ENCODE results near the gene PYGM.
A peak's percentile ranks its signal among the peaks of the same experiment; 100 is the strongest.

The PYGM gene

DNA sequence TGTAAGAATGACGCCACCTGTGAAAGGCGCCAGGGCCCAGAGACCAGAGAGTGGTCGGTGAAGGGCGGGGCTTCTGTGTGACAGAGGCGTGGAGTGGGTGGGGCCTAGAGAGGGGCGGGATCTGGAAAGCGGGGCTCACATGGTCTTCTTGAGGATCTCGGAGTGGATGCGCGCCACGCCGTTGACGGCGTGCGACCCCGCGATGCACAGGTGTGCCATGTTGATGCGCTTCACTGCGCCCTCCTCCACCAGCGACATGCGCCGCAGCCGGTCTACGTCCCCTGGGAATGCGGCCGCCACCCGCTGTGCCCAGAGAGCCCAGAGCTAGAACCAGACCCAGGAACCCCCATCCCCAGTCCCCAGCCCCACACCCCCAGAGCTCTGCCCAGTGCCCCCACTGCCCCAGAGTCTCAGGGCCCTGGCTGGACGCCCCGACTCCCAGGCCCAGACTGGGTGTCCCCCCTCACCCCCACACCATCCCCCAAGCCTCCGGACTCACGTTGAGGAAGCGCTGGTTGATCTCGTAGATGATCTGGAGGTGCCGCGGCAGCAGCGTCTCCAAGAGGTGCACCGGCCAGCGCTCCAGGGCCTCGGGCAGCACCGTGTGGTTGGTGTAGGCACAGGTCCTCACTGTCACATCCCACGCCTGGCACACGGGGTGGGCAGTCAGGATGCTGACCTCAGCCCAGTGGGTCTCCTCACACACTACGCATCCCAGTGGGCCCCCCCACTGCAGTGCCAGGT is 6.2 kb downstream of the PYGM start:
- no peak for DNase-seq (ENCODE audit: low read depth)

DNA sequence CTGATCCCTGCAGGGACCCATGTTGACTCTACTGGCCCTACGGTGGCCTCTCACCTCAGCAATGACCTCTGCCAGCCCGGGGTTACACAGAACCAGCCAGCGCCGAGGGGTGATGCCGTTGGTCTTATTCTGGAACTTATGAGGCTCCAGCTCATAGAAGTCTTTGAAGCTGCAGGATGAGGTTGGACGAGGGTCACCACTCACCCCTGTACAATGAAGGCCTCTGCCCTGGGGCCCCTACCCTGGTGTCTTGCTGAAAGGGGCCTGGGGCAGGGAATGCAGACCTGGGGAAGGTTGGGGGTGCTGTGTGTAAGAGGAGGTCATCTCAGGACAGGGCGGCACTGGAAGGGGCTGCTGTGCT is 6.8 kb downstream of the PYGM start:
- no peak for DNase-seq (ENCODE audit: low read depth)

DNA sequence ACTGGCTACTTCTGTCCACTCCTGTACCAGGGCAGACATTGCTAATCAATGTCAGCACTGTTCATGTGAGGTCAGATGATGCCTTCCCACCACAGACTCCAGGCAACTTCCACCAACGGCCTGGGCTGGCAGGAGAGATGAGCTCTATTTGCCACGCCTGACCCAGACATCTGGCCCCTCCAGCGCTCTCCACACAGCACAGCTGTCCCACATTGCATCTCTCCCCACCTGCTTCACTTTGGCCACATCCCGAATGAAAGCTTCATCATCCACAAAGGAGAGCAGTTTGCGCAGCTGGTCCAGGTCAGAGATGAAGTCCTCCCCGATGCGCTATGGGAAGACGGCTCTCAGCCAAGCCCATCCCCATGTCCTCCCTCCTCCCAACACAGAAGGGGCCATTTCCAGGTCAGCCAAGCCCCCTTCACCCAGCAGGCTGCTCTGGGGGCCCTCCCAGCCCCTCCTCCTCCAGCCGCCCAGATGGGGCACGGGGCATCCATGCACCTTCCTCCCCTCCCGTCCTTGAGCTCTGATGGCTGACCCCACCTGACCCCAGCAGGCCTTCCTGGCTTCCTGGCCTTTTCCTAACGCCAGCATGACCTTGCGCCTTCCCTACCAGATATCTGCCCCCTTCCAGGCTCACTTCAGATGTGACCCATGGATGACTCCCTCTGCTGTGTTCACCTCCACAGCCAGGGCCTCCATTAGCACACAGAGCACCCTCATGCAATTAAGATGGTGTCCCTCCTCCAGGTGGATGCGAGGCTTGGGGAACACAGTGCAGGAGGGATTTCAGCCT is 7.4 kb downstream of the PYGM start:
- DNase-seq (ENCODE audit: low read depth): no peak

DNA sequence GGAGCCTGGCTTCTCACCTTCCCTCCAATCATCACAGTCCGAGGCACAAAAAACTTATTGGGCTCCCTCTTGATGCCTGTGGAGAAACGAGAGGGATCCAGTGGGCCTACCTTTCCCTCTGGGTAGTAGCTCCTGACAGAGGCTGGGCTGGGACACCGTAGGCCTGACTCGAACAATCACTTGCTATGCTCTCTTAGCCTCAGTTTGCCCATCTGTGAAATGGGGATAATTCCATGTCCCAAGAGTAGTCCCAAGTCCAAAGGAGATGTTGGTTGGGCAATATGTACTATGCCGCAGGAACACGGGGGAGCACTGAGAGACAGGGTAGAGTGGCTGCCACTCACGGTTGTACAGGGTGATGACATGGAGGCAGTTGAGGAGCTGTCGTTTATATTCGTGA is 8.2 kb downstream of the PYGM start:
- no peak for DNase-seq (ENCODE audit: low read depth)

DNA sequence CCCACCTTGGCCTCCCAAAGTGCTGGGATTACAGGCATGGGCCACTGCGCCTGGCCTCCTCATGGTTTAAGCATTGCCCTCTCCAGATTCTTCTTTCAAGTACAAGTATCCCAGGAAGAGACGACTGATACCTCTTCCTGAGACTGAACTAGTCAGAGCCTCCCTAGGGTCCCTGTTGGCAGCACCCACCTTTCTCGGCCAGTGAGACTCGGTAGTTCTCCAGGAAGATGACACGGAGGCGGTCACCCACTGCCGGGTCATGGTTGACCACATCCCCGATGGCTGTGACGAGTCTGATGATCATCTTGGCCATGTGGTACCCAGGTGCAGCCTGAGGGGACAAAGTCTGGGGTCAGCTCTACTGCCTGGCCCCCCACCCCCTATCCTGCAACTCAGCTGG is 8.6 kb downstream of the PYGM start:
- DNase-seq (ENCODE audit: low read depth): peak; percentile 34

DNA sequence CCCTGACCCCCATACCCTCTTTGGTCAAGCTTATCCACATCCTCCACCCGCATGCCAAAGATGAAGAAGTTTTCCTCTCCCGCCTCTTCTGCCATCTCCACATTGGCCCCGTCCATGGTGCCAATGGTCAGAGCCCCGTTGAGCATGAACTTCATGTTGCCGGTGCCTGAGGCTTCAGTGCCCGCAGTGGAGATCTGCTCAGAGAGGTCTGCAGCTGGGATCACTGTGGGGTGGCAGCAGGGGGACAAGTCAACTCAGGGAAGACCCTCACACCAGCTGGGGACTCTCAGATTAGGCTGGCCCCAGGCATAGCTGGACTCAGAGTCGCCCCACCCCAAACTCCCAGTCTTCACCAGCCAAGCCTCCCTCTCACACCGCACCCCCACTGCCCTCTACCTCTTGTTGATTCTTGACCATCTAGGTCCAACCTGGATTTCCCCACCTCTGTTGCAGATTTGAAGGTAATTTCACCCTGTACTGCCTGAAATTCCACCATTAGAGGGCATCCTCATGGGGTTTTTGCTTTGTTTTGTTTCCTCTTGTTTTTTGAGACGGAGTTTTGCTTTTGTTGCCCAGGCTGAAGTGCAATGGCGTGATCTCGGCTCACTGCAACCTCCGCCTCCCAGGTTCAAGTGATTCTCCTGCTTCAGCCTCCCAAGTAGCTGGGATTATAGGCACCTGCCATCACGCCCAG is 9.3 kb downstream of the PYGM start:
- no peak for DNase-seq (ENCODE audit: low read depth)

DNA sequence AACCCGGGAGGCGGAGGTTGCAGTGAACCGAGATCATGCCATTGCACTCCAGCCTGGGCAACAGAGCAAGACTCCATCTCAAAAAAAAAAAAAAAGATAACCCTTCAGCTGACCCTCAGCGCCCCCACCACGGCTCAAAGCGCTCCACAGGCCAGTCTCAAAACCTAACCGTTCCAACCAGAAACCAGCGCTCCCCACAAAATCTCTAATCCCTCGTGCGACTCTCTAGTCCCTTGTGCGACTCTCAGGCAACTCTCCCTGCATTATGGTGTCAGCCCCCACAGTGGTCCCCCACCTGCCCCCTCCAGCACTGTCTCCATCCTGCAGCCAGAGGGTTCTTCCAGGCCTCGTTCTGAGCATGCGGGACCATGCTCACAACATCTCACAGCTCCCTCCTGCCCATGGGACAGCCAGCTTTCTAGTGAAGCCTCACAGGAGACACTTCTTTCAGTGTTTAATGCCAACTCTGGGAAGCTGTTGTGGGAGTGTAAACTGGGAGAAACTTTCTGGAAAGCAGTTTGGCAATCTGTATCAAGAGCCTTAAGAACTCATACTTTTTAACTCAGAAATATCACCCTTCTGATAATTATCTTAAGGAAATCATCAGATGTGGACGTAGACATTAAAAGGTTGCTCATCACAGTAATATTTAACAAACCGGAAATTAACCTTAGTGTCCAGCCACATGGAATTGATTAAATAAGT is 11.7 kb downstream of the PYGM start:
- DNase-seq (ENCODE audit: low read depth): peak; percentile 46

DNA sequence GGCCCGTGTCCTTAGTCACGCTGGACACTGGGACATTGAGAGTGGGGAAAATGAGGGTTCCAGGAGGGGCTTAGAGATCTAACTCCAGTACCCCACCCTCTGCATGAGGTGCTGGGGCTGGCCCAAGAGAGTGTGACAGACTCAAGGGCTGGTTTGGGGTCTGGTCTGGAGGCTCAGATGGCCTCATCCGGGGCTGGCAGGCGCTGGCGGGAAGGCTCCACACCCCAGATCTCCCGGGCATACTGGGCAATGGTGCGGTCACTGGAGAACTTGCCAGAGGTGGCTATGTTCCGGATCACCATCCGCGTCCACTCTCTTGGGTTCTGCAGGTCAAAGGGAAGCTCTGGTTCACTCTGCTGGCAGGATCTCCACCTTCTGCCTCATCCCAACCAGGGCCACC is 13.3 kb downstream of the PYGM start:
- DNase-seq (ENCODE audit: low read depth): no peak

DNA sequence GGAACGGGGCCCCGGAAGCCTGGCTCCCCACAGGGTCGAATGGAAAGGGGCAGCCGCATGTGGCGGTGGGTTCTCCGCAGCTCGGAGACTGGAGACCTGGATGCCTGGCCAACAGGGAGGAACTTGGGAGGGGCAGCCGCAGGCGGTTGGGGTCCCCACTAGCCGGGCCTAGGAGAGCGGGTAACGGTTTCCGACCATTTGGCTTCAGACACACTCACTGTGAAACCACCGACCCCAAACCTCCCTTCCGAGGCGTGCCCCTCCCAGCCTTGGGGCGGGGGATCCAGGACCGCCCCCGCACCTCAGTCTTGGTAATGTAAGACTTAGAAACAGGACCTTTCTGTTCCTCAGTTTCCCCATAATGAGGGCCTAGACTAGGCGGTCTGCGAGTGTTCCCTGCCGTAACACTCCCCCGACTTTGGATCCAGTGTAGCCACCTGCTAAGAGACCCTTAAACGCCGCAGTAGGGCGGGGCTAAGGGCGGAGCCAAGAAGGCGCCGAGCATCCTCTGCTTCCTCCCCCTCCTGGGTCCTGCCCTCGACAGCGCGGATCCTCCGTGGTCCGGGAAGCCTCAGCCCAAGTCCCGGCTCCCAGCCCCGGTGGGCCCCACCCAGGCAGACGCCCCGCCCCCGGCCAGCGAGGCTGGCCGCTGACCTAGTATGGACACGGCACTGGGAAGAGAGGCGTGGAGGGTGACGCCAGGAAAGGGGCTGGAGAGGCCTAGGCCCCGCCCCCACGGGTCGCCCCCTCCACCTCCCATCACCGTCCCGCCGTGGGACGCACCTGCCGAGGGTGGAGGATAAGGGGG is 14.0 kb downstream of the PYGM start:
- DNase-seq (ENCODE audit: low read depth): peak; percentile 37

DNA sequence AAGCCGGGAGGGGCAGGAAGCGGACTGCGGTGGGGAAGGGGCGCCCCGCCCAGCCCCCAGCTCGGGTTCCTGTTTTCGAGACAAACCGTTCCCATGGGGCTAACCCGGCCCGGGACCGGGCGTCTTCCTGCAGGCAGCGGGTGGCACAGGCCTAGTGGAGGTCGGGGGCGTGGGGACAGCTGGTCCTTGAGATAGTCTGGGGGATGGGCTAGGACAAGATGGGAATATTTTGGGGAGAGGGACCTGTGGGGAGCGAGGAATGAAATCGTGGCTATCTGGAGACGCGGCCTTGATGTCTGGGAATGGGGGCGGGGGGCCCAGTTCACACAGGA is 14.6 kb downstream of the PYGM start:
- no peak for DNase-seq (ENCODE audit: low read depth)

DNA sequence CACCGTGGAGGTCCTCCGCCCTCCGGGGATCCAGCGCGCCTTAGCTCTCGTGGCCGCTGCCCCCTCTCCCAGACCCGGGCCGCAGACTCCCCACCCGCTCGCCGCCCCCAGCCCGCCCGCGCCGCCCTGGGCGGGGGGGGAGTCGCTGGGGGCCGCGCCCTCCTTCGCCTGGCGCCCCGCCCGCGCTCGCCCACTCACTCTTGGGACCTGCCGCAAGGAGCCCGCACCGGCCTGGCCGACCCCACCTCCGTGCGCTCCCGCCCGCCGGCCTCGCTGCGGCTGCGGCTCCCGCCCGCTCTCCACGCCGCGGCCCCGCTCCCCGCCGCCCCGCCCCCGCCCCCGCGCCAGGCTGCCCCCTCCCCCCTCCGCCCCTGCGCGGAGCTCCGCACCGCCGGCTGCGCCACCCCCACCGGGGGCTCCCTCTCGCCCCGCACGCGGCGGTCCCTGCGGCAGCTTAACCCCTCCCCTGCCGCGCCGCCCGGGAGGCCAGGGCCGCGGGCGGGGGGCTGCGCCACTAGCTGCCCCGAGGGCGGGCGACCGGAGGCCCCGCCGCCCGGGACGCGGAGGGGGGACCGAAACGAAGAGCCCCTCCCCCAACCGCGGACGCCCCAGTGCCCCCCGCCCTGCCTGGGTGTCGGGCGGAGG is 15.1 kb downstream of the PYGM start:
- DNase-seq (ENCODE audit: low read depth): no peak

DNA sequence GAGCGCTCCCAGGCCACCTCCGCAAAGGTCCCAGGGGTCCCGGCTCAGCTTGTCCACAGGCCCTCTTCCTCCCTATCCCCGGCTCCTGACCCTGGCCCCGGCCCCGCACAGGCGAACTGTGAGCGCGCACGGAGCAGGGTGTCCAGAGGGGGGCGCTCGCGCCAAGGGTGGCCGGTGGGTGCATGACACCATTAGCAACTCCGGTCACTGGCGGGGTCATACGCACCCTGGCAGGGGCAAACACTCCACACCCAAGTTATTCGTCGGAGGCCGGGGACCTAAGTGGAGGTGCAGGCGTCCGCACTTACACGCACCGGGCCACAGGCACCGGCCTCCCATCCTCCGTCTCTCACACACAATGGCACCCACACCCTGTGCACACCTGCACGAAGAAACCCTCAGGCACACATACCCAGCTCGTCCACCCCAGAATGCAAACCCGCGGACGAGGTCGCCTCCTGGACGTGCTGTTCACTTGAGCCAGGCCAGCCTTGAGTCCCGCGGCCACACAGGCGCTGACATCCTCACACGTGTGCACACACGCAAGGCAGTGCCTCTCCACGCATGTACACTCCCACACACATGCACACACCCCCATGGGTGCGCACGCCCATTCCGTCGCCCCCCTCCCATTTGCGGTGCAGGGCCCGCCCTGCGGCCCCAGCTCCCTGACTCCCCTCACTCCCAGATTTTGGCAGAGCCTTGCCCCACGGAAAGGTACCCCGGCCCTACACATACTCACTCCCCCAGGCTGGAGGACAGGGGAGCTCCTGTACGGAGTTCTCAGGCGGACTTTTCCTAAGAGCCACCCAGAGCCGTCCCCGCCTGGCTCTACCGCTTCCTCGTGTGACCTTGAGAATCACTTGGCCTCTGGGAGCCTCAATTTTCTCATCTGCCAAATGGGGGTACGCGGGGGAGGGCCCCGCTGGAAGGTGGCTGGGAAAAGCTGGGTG is 15.9 kb downstream of the PYGM start, which contains the start of gene RASGRP2:
RASGRP2 (minus strand) TSS at position 552 of the 953 bp plus-strand sequence. CDS start 1,276 bp downstream, outside the sequence.
- DNase-seq (ENCODE audit: low read depth): peak; percentile 36

DNA sequence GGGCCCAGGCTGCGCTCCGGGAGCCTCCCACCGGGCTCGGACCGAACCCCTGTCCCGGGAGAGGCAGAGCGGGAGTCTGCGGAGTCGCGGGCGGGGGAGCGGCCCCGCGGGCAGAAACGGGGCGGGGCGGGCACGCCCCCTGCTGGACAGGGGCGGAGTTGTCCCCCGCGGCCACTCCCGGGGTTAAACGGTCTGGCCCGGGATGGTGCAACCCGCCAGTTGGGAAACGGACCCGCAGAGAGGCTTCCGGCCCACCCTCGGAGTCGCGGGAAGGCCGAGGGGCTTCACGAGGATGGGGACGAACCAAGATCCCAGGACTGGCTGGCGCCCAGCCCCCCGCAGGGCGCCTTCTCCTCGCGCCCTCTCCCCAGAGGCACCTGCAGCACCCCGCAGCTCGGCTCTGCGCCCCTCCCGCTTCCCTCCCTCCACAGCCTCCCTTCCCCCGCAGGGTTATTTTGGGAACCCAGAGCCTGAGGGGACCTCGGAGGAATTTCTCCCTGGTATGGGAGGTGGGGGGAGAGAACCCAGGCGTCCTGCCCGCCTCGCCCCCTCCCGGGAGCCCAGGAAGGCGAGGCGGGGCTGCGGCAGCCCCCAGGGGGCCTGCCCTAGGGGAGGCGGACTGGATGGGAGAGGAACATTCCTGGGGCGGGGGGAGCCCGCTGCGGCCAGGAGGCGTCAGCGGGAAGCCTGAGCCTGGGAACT is 16.7 kb downstream of the PYGM start:
- peak; percentile 49 for DNase-seq (ENCODE audit: low read depth)

DNA sequence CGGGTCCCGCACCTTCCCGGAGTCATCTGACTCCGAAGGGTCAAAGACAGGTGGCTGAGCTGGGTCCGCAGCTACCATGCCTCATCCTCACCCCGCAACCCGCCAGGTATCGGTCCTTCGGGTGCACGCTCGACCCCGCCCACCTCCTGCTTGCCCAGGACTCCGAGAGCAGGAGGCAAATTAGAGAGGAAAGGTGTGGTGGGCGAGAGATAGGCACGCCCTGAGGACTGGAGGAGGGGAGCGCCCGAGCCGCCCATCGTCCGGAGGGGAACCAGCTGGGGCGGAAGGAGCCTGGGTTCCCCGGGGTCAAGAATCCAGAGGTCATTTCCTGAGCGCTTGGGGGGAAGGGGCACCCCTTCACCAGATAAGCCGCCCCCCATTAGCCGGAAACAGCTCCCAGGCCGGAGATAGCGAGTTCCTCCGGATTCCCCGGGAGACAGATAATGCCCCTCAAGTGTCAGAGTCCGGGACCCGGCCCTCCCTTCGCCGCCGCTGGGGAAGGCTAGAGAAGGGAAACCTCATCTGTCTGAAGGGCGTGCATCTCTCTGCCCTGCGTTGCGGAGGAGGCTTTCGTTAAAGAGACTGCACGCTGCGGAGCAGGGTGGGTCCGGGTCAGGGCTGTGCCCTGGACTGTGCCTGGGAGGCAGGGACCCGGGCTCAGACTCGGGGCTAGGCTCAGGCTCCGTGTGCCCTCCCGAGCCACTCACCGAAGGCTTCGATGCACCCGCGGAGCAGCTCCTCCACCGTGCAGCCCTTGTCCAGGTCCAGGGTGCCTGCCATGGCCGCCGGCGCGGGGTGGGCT is 17.5 kb downstream of the PYGM start:
- peak; percentile 42 for DNase-seq (ENCODE audit: low read depth)

DNA sequence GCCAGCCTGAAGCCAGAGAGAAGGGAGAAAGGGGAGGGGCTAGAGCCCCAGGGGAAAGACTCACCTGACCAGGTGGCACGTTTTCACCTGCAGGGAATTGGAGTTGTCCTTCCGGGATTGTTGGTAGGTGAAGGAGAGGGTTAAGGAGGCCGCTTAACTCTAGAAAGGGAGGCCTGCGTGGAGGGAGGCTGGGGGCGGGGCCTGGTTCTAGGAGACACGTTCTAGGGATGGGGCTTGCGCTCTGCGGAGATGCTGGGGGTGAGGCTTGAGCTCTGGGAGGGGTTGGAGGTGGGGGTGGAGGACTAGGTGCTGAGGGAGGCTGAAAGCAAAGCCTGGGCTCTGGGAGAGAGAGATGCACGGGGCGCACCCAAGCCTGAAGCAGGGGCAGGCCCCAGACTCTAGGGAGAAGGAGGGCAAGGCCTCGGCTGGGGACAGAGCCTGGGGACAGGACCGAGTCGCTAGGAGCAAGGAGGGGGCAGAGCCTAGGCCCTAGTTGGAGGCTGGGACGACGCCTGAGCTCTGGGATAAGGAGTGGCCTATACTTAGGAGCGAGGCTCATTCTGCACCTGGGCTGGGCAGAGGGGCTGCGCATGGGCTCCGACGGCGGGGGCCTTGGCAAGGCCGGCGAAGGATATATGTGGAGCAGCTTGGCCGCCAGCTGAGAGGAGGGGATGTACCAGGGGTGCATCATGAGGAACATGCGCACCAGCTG is 18.2 kb downstream of the PYGM start:
- DNase-seq (ENCODE audit: low read depth): no peak

DNA sequence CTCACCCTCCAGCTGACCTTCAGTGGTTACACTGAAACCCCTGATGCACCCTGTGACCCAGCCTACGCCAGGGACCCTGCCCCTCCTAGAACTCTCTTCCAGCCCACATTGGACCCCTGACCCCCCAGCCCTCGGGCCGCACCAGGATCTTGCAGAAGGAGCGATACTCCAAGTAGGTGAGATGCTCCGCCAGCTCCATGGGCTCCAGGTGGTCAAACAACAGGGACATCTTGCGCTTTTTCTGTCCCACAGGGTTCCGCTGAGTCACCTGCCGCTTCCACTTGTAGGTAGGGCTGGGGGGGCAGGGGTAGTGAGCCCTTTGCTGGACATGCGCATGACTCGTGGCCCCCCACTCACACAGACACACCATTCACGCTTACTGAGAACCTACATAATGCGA is 19.9 kb downstream of the PYGM start:
- no peak for DNase-seq (ENCODE audit: low read depth)

DNA sequence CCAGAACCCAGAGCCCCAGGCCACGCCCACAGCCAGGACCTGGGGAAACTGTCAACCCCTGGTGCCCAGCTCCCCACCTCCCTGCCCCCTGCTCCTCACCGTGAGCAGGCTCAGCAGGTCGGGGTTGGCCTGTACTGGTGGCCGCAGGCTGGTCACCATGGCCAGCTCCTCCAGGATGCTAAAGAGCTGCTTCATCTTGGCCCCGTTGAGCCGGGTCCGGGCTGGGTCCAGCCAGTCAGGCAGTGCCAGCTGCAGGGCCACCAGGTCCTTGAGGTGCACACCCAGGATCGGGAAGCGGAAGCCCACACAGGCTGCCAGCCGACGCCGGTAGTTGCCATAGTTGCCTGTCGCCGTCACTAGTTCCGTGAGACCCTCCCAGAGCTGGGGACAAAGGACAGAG is 23.1 kb downstream of the PYGM start:
- DNase-seq (ENCODE audit: low read depth): no peak

Data from ELR (cell line).